GM10248 (cell line): Measurements from ENCODE around the gene WNT7A.

Experiments used
- CTCF ChIA-PET: fragments of 300-600 bp; sonication (Branson Sonifier 250); formaldehyde crosslinking; extraction: SDS; loops from one replicate; lab custom pipeline; 2021; ENCODE audit warnings: antibody characterized with exemption; lab: Yijun Ruan, JAX
- POLR2A ChIA-PET: fragments of 350-650 bp; sonication (Branson Sonifier 250); formaldehyde crosslinking; extraction: SDS; loops from one replicate; lab custom pipeline; 2020; ENCODE audit warnings: antibody characterized with exemption; lab: Yijun Ruan, JAX
- DNase-seq: peaks from one replicate; pipeline ENCODE4 v3.0.0; 2012; ENCODE audit errors: extremely low spot score
- CTCF ChIP-seq: IDR thresholded peaks from 2 replicates; pipeline ENCODE4 v1.5.1; 2012; ENCODE audit warnings: mild to moderate bottlenecking, low read depth; ENCODE audit errors: extremely low read depth, missing control alignments, control extremely low read depth

Gene WNT7A

GRCh38 chr3:13832130-13832529, 47.7 kb downstream of the WNT7A start:
- DNase-seq = no peak
- ChIA-PET CTCF (no interaction called here), POLR2A (no interaction called here)
- TF ChIP-seq CTCF = no peak

GRCh38 chr3:13831386-13831996, 48.4 kb downstream of the WNT7A start:
- DNase-seq = no peak
- ChIA-PET POLR2A (no interaction called here), CTCF (no interaction called here)
- TF ChIP-seq CTCF = no peak

- no peak for DNase-seq
- POLR2A ChIA-PET = no interaction called here
- TF ChIP-seq CTCF = no peak
- CTCF ChIA-PET = no interaction called here
Measured at GRCh38 chr3:13829311-13829710, 50.6 kb downstream of the WNT7A start.

- DNase-seq = no peak
- TF ChIP-seq CTCF = no peak
- ChIA-PET POLR2A (no interaction called here), CTCF (no interaction called here)
Measured at GRCh38 chr3:13828501-13829265, 51.2 kb downstream of the WNT7A start.

GRCh38 chr3:13827699-13828098, 52.2 kb downstream of the WNT7A start:
- POLR2A ChIA-PET = no interaction called here
- CTCF ChIA-PET = no interaction called here
- no peak for DNase-seq
- no peak for TF ChIP-seq CTCF

GRCh38 chr3:13827256-13827655, 52.6 kb downstream of the WNT7A start:
- POLR2A ChIA-PET = no interaction called here
- no peak for DNase-seq
- TF ChIP-seq CTCF = no peak
- CTCF ChIA-PET = interaction anchor here (0.9 kb wide), 1 partner anchor 15 kb away, joined by 3 read pairs; no protein-coding TSS in a partner anchor
